Measurements from ENCODE around the gene RCCD1. TPM values are rescaled to one million over a fixed set of nuclear protein-coding genes. Genes with fewer than 3 reads are reported as not detected.
A peak's percentile ranks its signal among the peaks of the same experiment; 100 is the strongest.

The RCCD1 gene
- total RNA-seq, 2 donors from 2014 or later: 19.8 to 20.9 TPM

GRCh38 chr15:90936823-90937222 lies 17.9 kb upstream of the RCCD1 start:
- H3K9me3 Mint-ChIP-seq: no peaks in the 10 kb centered on the region
- H3K36me3 Mint-ChIP-seq (ENCODE audit: low read depth): peaks cover 31% of the 10 kb centered on the region
- H3K4me3 Mint-ChIP-seq: peak overlapping the region; percentile 74
- Histone ChIP-seq H3K27me3 (ENCODE audit: control insufficient read depth, insufficient read depth, low read length, poor library complexity, severe bottlenecking) (peaks cover 8% of the 10 kb centered on the region), H3K4me3 (ENCODE audit: low read length) (peak overlapping the region; percentile 81), H3K4me1 (ENCODE audit: control insufficient read depth, insufficient read depth, low read length) (no peaks in the 10 kb centered on the region), H3K9ac (ENCODE audit: extremely low read depth, low read length, poor library complexity, severe bottlenecking) (no peak overlapping the region), H3K36me3 (ENCODE audit: control insufficient read depth, insufficient read depth, low read length) (peaks cover 40% of the 10 kb centered on the region), H3K9me3 (ENCODE audit: control insufficient read depth, low read length) (no peaks in the 10 kb centered on the region), H3K27ac (ENCODE audit: low read depth, low read length) (no peak overlapping the region)
- DNase-seq: no peak
- TF ChIP-seq CTCF (conservative IDR thresholded peaks at IDR 0.05): no peak
- H3K27ac Mint-ChIP-seq: no peak overlapping the region
- H3K27me3 Mint-ChIP-seq (ENCODE audit: insufficient read depth): peaks cover 8% of the 10 kb centered on the region
- WGBS, 2 experiments (ENCODE audit: insufficient coverage in 1 of 2, insufficient read length in 1 of 2): 89 to 92% methylated on average over 1 of the region's 1 CpG
- H3K4me1 Mint-ChIP-seq: peaks cover 14% of the 10 kb centered on the region

GRCh38 chr15:90938261-90938660 lies 16.4 kb upstream of the RCCD1 start:
- TF ChIP-seq CTCF (conservative IDR thresholded peaks at IDR 0.05): no peak
- no peak overlapping the region for H3K27ac ChIP-seq (ENCODE audit: low read depth, low read length)
- peaks cover 45% of the 10 kb centered on the region for H3K36me3 Mint-ChIP-seq (ENCODE audit: low read depth)
- H3K27me3 ChIP-seq (ENCODE audit: control insufficient read depth, insufficient read depth, low read length, poor library complexity, severe bottlenecking): peaks cover 3% of the 10 kb centered on the region
- no peak for DNase-seq
- no peaks in the 10 kb centered on the region for H3K9me3 Mint-ChIP-seq
- H3K27ac Mint-ChIP-seq: no peak overlapping the region
- H3K4me1 Mint-ChIP-seq: peaks cover 12% of the 10 kb centered on the region
- H3K4me3 Mint-ChIP-seq: no peak overlapping the region
- peaks cover 4% of the 10 kb centered on the region for H3K27me3 Mint-ChIP-seq (ENCODE audit: insufficient read depth)
- H3K4me3 ChIP-seq (ENCODE audit: low read length): no peak overlapping the region
- H3K9me3 ChIP-seq (ENCODE audit: control insufficient read depth, low read length): no peaks in the 10 kb centered on the region
- 87 to 96% methylated on average over 3 to 5 of the region's 5 CpGs for WGBS, 2 experiments (ENCODE audit: insufficient coverage in 1 of 2, insufficient read length in 1 of 2)
- peaks cover 55% of the 10 kb centered on the region for H3K36me3 ChIP-seq (ENCODE audit: control insufficient read depth, insufficient read depth, low read length)
- no peak overlapping the region for H3K9ac ChIP-seq (ENCODE audit: extremely low read depth, low read length, poor library complexity, severe bottlenecking)
- H3K4me1 ChIP-seq (ENCODE audit: control insufficient read depth, insufficient read depth, low read length): no peaks in the 10 kb centered on the region

- no peaks in the 10 kb centered on the region for H3K9me3 Mint-ChIP-seq
- no peaks in the 10 kb centered on the region for H3K27me3 ChIP-seq (ENCODE audit: control insufficient read depth, insufficient read depth, low read length, poor library complexity, severe bottlenecking)
- H3K9me3 ChIP-seq (ENCODE audit: control insufficient read depth, low read length): no peaks in the 10 kb centered on the region
- no peak for TF ChIP-seq CTCF (conservative IDR thresholded peaks at IDR 0.05)
- peaks cover 66% of the 10 kb centered on the region for H3K36me3 ChIP-seq (ENCODE audit: control insufficient read depth, insufficient read depth, low read length)
- no peak overlapping the region for H3K27ac ChIP-seq (ENCODE audit: low read depth, low read length)
- H3K4me1 ChIP-seq (ENCODE audit: control insufficient read depth, insufficient read depth, low read length): no peaks in the 10 kb centered on the region
- H3K27ac Mint-ChIP-seq: no peak overlapping the region
- 92 to 94% methylated on average over 7 of the region's 7 CpGs for WGBS, 2 experiments (ENCODE audit: insufficient coverage in 1 of 2, insufficient read length in 1 of 2)
- H3K27me3 Mint-ChIP-seq (ENCODE audit: insufficient read depth): no peaks in the 10 kb centered on the region
- H3K9ac ChIP-seq (ENCODE audit: extremely low read depth, low read length, poor library complexity, severe bottlenecking): no peak overlapping the region
- H3K4me1 Mint-ChIP-seq: peaks cover 7% of the 10 kb centered on the region
- peaks cover 53% of the 10 kb centered on the region for H3K36me3 Mint-ChIP-seq (ENCODE audit: low read depth)
- H3K4me3 Mint-ChIP-seq: no peak overlapping the region
- no peak for DNase-seq
- H3K4me3 ChIP-seq (ENCODE audit: low read length): no peak overlapping the region
Observed at GRCh38 chr15:90939756-90940155, 14.9 kb upstream of the RCCD1 start.
